Mesodermal cell (in vitro differentiated cells): ENCODE data around the gene APOBR.

Experiments used
- H3K27ac ChIP-seq: 2 replicates; pipeline ENCODE4 v1.7.0; 2013; ENCODE audit warnings: mild to moderate bottlenecking, low read depth, low read length, moderate library complexity; ENCODE audit not compliant: severe bottlenecking
- H3K36me3 ChIP-seq: 2 replicates; pipeline ENCODE4 v1.7.1; 2013; ENCODE audit warnings: mild to moderate bottlenecking, low read length, moderate library complexity; ENCODE audit not compliant: control insufficient read depth, insufficient read depth
- H3K4me1 ChIP-seq: one replicate; pipeline ENCODE4 v1.7.1; 2013; ENCODE audit warnings: mild to moderate bottlenecking, low read length; ENCODE audit not compliant: insufficient read depth, control insufficient read depth, poor library complexity, severe bottlenecking
- H3K4me3 ChIP-seq: 2 replicates; pipeline ENCODE4 v1.7.0; 2013; ENCODE audit warnings: low read length, control low read depth, mild to moderate bottlenecking; ENCODE audit not compliant: insufficient read depth, poor library complexity, severe bottlenecking; ENCODE audit errors: extremely low read depth
- H3K9me3 ChIP-seq: 2 replicates; pipeline ENCODE4 v1.7.1; 2013; ENCODE audit warnings: mild to moderate bottlenecking, low read length, moderate library complexity; ENCODE audit not compliant: control insufficient read depth
- WGBS, 2 experiments: methylation state at CpG; one replicate each; pipeline ENCODE4 v1.1.5; 2013; ENCODE audit warnings: missing lambda C conversion rate in 2 of 2; ENCODE audit not compliant: insufficient coverage in 2 of 2; 5-methylcytosine and 5-hydroxymethylcytosine counted together

Gene APOBR

DNA sequence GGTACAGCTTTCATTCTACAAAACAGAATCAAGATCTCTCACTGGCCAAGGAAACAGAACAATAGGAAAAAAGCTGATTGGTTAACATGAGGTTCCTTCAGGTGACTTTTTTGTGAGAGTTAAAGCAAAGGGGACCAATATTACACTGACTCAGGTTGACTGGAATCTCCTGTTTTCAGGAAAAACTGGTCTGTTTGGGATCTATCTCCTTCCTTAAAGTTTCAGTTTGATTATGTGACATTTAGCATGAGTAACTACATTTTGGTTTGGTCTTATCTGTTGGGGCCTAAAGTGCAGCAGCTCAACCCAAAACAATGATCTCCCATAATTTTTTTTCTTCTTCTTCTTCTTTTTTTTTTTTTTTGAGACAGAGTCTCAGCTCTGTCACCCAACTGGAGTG lies 34.7 kb downstream of the APOBR start:
- no peaks in the 10 kb centered on the region for H3K9me3 ChIP-seq
- H3K4me3 ChIP-seq, result no peak overlapping the region
- no peaks in the 10 kb centered on the region for H3K36me3 ChIP-seq
- H3K4me1 ChIP-seq, result no peaks in the 10 kb centered on the region
- no peak overlapping the region for H3K27ac ChIP-seq

GRCh38 chr16:28531777-28532744 lies 37.6 kb downstream of the APOBR start:
- H3K4me1 ChIP-seq, result no peaks in the 10 kb centered on the region
- H3K36me3 ChIP-seq, result no peaks in the 10 kb centered on the region
- no peak overlapping the region for H3K27ac ChIP-seq
- H3K9me3 ChIP-seq, result no peaks in the 10 kb centered on the region
- H3K4me3 ChIP-seq, result no peak overlapping the region
- 76 to 86% methylated on average over 5 to 6 of the region's 9 CpGs for WGBS, 2 experiments

GRCh38 chr16:28532940-28533647 lies 38.7 kb downstream of the APOBR start:
- WGBS, 2 experiments, result 98% methylated on average over 4 of the region's 5 CpGs
- H3K27ac ChIP-seq, result no peak overlapping the region
- H3K4me1 ChIP-seq, result no peaks in the 10 kb centered on the region
- no peak overlapping the region for H3K4me3 ChIP-seq
- no peaks in the 10 kb centered on the region for H3K9me3 ChIP-seq
- H3K36me3 ChIP-seq, result no peaks in the 10 kb centered on the region

GRCh38 chr16:28534542-28535373 lies 40.3 kb downstream of the APOBR start:
- Histone ChIP-seq H3K9me3 (no peaks in the 10 kb centered on the region), H3K4me3 (no peak overlapping the region), H3K4me1 (no peaks in the 10 kb centered on the region), H3K36me3 (no peaks in the 10 kb centered on the region), H3K27ac (no peak overlapping the region)
- 86 to 100% methylated on average over 1 to 2 of the region's 5 CpGs for whole genome bisulfite sequencing, 2 experiments

DNA sequence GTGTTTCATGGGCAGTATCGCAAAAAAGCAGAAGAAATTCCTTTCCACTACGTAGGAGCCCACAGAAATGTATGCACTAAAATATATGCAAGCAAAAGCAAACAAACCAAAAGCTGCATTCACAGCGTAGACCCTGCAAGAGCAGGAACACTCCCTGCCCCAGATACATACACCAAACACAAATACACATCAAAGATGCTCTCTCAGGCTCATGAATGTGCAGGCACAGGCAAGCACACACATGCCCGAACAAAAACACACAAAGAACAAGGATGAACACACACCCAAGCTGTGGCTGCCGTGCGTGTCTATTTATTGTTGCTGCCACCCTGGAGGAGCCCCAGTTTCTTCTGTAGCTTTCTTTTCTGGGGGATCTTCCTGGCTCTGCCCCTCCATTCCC lies 42.6 kb downstream of the APOBR start:
- H3K4me3 ChIP-seq, result no peak overlapping the region
- no peaks in the 10 kb centered on the region for H3K36me3 ChIP-seq
- no peaks in the 10 kb centered on the region for H3K9me3 ChIP-seq
- H3K27ac ChIP-seq, result no peak overlapping the region
- 93 to 97% methylated on average over 5 to 6 of the region's 6 CpGs for WGBS, 2 experiments
- no peaks in the 10 kb centered on the region for H3K4me1 ChIP-seq

DNA sequence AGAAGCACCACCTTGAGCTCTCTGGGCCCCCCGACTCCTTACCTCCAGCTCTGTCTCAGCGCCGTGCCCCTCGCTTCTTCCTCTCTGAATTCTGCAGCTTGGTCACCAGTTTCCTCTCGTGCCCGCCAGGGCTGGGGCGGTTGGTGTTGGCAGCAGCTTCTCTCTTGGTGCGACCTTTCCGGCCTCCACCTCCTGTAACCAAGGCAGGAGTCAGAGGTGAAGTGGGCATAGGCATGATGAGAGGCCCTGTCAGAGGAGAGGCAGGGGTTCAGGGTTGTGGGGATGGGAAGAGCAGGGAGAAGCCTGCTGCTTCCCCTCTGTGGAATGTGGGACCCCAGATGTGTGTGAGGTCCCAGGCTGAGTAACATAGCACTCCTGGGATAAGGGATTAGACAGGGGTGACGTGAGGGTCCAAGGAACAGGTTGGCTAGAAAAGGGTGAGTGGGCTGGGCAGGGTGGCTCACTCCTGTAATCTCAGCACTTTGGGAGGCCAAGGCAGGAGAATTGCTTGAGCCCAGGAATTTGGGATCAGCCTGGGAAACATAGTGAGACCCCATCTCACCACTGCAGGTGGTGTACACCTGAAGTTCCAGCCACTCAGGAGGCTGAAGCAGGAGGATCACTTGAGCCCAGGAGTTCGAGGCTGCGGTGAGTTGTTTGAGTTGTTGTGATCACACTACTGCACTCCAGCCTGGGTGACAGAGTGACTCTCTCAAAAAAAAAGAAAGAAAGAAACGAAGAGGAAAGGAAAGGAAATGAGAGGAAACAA lies 43.7 kb downstream of the APOBR start:
- H3K9me3 ChIP-seq, result no peaks in the 10 kb centered on the region
- no peaks in the 10 kb centered on the region for H3K4me1 ChIP-seq
- no peaks in the 10 kb centered on the region for H3K36me3 ChIP-seq
- 94 to 95% methylated on average over 9 to 10 of the region's 13 CpGs for WGBS, 2 experiments
- no peak overlapping the region for H3K4me3 ChIP-seq
- H3K27ac ChIP-seq, result no peak overlapping the region

GRCh38 chr16:28538733-28539596 lies 44.5 kb downstream of the APOBR start, which contains the start of gene NUPR1:
Gene NUPR1, minus strand, starts transcription at chr16:28538974. Its CDS starts 67 bp downstream, at chr16:28538907.
- Histone ChIP-seq H3K9me3 (no peaks in the 10 kb centered on the region), H3K4me1 (no peaks in the 10 kb centered on the region), H3K27ac (no peak within 1 kb of the TSS), H3K36me3 (no peaks in the 10 kb centered on the region), H3K4me3 (no peak within 1 kb of the TSS)
- WGBS, 2 experiments, result 78 to 87% methylated on average over 15 to 18 of the region's 22 CpGs

DNA sequence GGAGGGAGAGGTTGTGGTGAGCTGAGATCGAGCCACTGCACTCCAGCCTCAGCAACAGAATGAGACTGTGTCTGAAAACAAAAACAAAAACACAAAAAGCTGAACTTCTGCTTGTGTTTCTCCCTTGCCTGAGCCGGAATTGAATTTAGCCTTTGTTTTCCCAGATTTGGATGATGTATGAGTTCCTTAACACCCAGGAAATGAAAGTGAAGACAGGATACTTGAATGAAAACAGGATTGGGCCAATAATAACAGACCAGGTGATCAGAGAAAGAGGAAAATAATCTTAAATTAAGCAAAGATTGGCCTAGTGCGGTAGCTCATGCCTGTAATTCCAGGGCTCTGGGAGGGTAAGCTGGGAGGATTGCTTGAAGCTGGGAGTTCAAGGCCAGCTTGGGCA lies 45.9 kb downstream of the APOBR start:
- 90 to 100% methylated on average over 2 to 3 of the region's 3 CpGs for WGBS, 2 experiments
- Histone ChIP-seq H3K36me3 (no peaks in the 10 kb centered on the region), H3K9me3 (no peaks in the 10 kb centered on the region), H3K27ac (no peak overlapping the region), H3K4me3 (no peak overlapping the region), H3K4me1 (no peaks in the 10 kb centered on the region)

GRCh38 chr16:28542646-28543045 lies 48.2 kb downstream of the APOBR start:
- Histone ChIP-seq H3K36me3 (no peaks in the 10 kb centered on the region), H3K9me3 (no peaks in the 10 kb centered on the region), H3K4me1 (no peaks in the 10 kb centered on the region), H3K4me3 (no peak overlapping the region), H3K27ac (no peak overlapping the region)
- WGBS, 2 experiments, result 94 to 97% methylated on average over 7 of the region's 7 CpGs
